Type B pancreatic cell (in vitro differentiated cells): ENCODE results near the gene SLCO2A1. TPM values are rescaled to one million over a fixed set of nuclear protein-coding genes. Genes with fewer than 3 reads are reported as not detected.

ENCODE experiments used
- DNase-seq: peaks from one replicate; pipeline ENCODE4 v3.0.0; 2021; ENCODE audit warnings: mixed read lengths; ENCODE audit not compliant: unreplicated experiment; ENCODE audit errors: extremely low spot score
- H3K27ac Mint-ChIP-seq: 2 replicates; pipeline ENCODE4 v1.8.0; 2021; ENCODE audit warnings: mild to moderate bottlenecking, mixed read lengths
- H3K27me3 Mint-ChIP-seq: 2 replicates; pipeline ENCODE4 v1.8.0; 2021; ENCODE audit warnings: mixed read lengths
- H3K36me3 Mint-ChIP-seq: 2 replicates; pipeline ENCODE4 v1.8.0; 2021; ENCODE audit warnings: mixed read lengths
- H3K4me1 Mint-ChIP-seq: one replicate; pipeline ENCODE4 v1.8.0; 2021; ENCODE audit warnings: mixed read lengths; ENCODE audit not compliant: unreplicated experiment
- H3K4me3 Mint-ChIP-seq: 2 replicates; pipeline ENCODE4 v1.8.0; 2021; ENCODE audit warnings: mild to moderate bottlenecking, mixed read lengths
- H3K9me3 Mint-ChIP-seq: 2 replicates; pipeline ENCODE4 v1.8.0; 2021; ENCODE audit warnings: mixed read lengths
- total RNA-seq: library from RNA; stranded (reverse); gene quantifications from 2 replicates; pipeline ENCODE4 v1.2.1, GENCODE V29; 2021; ENCODE audit warnings: low replicate concordance
- TF ChIP-seq, protein P1 (sequence below): fragments of 200-600 bp; sonication (generic); conservative IDR thresholded peaks from 2 replicates; pipeline ENCODE4 v1.5.0; 2021; ENCODE audit warnings: antibody characterized with exemption, mild to moderate bottlenecking

Gene SLCO2A1
- total RNA-seq, 1 donor from 2014 or later: 3.8 TPM

DNA sequence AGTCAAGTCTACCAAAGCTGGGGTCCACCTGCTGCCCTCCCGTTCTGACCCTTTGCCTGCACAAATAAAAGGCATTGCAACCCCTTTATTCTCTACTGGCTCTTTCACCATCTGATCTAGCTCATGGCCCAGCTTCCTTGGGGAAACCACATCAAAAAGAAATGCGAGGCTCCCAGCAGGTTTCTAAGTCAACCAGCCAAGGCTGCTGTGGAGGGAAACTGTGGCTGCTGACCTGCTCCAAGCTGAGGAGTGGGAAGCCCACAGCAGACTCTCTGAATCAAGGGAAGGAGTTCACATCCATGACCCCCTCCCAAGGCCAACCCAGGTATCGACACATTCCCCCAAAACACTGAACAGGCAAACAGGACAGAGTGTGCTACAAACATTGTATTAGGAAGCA, 25.2 kb upstream of the SLCO2A1 start:
- Mint-ChIP-seq H3K4me3 (no peak overlapping the region), H3K9me3 (no peaks in the 10 kb centered on the region), H3K36me3 (no peaks in the 10 kb centered on the region), H3K27me3 (no peaks in the 10 kb centered on the region), H3K4me1 (peaks cover 30% of the 10 kb centered on the region), H3K27ac (no peak overlapping the region)
- DNase-seq: no peak
- TF ChIP-seq, protein P1, sequence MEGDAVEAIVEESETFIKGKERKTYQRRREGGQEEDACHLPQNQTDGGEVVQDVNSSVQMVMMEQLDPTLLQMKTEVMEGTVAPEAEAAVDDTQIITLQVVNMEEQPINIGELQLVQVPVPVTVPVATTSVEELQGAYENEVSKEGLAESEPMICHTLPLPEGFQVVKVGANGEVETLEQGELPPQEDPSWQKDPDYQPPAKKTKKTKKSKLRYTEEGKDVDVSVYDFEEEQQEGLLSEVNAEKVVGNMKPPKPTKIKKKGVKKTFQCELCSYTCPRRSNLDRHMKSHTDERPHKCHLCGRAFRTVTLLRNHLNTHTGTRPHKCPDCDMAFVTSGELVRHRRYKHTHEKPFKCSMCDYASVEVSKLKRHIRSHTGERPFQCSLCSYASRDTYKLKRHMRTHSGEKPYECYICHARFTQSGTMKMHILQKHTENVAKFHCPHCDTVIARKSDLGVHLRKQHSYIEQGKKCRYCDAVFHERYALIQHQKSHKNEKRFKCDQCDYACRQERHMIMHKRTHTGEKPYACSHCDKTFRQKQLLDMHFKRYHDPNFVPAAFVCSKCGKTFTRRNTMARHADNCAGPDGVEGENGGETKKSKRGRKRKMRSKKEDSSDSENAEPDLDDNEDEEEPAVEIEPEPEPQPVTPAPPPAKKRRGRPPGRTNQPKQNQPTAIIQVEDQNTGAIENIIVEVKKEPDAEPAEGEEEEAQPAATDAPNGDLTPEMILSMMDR: no peak

DNA sequence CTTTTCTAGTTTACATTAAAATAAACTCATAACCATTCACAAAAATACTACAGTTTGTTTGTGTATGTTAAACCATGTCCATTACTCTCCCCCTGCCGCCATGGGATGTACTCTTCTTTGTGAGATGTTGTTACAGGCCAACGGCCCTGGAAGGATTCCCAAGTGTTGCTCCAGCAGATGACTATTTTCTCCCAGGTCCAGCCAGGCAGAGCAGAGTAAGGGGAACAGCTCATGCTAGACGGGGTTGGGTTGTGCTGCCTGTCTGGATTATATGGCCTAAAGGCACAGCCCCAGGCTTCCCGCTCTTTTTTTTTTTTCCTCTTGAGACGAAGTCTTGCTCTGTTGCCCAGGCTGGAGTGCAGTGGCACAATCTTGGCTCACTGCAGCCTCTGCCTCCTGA, 24.5 kb upstream of the SLCO2A1 start:
- peaks cover 25% of the 10 kb centered on the region for H3K4me1 Mint-ChIP-seq
- no peak for DNase-seq

DNA sequence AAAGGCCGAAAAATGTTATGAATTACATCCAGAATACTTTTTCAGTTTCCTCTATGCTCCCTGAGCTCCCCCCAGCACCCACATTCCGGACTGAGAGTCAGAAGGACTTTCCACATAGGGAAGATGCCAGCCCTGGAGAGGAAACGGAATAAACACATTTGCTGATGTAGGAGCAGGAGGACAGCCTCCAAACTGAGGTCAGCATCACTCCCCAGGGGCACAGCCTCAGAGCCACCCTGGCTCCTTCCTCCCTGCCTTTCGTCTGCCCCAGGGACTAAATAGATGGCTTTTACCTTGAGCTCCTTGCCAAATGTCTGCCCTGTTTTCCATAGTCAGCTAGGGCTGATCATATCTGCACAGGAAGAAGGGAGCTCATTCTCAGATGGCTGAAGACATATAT, 22.6 kb upstream of the SLCO2A1 start:
- H3K4me3 Mint-ChIP-seq: no peak overlapping the region
- DNase-seq: no peak
- H3K4me1 Mint-ChIP-seq: peaks cover 10% of the 10 kb centered on the region
- H3K27ac Mint-ChIP-seq: no peak overlapping the region
- H3K36me3 Mint-ChIP-seq: no peaks in the 10 kb centered on the region
- TF ChIP-seq, protein P1: no peak
- H3K27me3 Mint-ChIP-seq: no peaks in the 10 kb centered on the region
- H3K9me3 Mint-ChIP-seq: no peaks in the 10 kb centered on the region

More for the DNA sequence above, 24.5 kb upstream of the SLCO2A1 start:
- Mint-ChIP-seq H3K4me3 (no peak overlapping the region), H3K9me3 (no peaks in the 10 kb centered on the region), H3K27ac (no peak overlapping the region), H3K36me3 (no peaks in the 10 kb centered on the region), H3K27me3 (no peaks in the 10 kb centered on the region)
- TF ChIP-seq, protein P1: no peak

DNA sequence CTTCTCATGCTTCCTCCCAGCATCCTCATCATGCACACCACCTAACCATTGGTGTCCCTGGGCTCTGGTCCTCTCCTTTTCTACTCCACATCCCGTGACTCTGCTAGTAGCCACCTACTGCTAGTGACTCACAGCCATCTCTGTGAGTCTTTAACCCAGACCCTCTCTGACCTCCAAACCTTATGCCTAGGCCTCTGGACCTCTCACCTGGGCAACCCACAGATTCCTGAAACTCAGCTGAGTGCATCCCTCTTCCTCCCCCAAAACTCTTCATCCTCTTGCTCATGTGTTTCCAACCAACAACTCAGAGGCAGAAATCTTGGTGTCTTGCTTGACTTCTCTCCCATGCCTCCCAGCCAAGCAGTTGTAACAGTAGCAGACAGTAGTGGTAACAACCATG, 20.0 kb upstream of the SLCO2A1 start:
- no peaks in the 10 kb centered on the region for H3K36me3 Mint-ChIP-seq
- H3K4me1 Mint-ChIP-seq: no peaks in the 10 kb centered on the region
- no peak overlapping the region for H3K4me3 Mint-ChIP-seq
- TF ChIP-seq, protein P1: no peak
- H3K27ac Mint-ChIP-seq: no peak overlapping the region
- H3K27me3 Mint-ChIP-seq: no peaks in the 10 kb centered on the region
- H3K9me3 Mint-ChIP-seq: peaks cover 8% of the 10 kb centered on the region
- no peak for DNase-seq

DNA sequence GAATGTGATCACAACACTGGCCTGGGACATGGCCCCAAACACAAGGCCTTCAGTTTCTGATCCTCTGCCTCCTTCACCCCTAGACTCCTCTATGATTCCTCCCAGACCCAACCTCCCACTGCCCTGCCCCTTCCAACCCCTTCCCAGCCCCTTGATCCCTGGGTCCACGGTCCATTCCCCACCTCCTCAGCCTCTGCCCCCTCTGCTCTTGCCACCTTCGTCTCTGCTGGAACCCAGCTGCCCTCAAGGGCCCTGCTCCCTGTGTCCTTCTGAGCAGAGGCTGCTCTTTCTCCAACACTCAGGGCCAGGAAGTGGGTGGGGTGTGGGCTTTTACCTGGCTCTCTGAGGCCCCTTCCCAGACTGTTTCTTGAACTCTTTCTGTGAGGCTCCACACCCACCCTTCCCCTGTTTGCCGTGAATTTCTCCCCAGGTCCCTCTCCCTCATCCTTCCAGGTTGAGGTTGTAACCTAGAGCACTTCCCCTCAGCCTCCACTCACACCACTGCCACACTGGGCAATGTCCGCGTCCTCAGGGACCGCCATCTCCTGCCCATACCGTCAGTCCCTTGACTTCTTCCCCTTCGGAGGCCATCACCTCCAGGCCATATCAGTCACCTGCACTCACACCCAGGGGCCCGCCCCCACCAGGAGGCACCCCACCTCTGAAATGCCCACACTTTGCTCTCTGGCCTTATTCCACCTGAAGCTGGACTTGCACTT, 18.7 kb upstream of the SLCO2A1 start:
- Mint-ChIP-seq H3K36me3 (no peaks in the 10 kb centered on the region), H3K4me1 (no peaks in the 10 kb centered on the region), H3K4me3 (no peak overlapping the region), H3K9me3 (peaks cover 8% of the 10 kb centered on the region), H3K27ac (no peak overlapping the region), H3K27me3 (no peaks in the 10 kb centered on the region)
- DNase-seq: no peak
- TF ChIP-seq, protein P1: no peak
